K562 (cell line): Measurements from ENCODE around the gene NAT8L. TPM values are rescaled to one million over a fixed set of nuclear protein-coding genes. Genes with fewer than 3 reads are reported as not detected.
A peak's percentile ranks its signal among the peaks of the same experiment; 100 is the strongest.

ENCODE experiments used
- CTBP1 ChIP-seq: fragments of 450-650 bp; IDR thresholded peaks from 2 replicates; pipeline ENCODE4 v1.6.1; 2016; ENCODE audit warnings: borderline replicate concordance
- RAD21 ChIP-seq, 2 experiments: fragments of 250-450 bp in 1 of 2; fragments of 450-650 bp in 1 of 2; sonication (Bioruptor Pico) in 1 of 2; formaldehyde crosslinking in 1 of 2; IDR thresholded peaks in 1 of 2; conservative IDR thresholded peaks in 1 of 2; 2 replicates each; pipeline versions ENCODE4 v1.4.0 to v1.8.0; 2020 to 2022; ENCODE audit warnings: mild to moderate bottlenecking in 2 of 2, moderate library complexity in 1 of 2
- SMARCE1 ChIP-seq: fragments of 450-650 bp; IDR thresholded peaks from 2 replicates; pipeline ENCODE4 v1.7.1; 2016; ENCODE audit warnings: mild to moderate bottlenecking
- SOX6 ChIP-seq: fragments of 450-650 bp; IDR thresholded peaks from 2 replicates; pipeline ENCODE4 v1.6.1; 2014; ENCODE audit warnings: mild to moderate bottlenecking
- TCF3 ChIP-seq: sonication (generic); formaldehyde crosslinking; IDR thresholded peaks from 2 replicates; pipeline ENCODE4 v1.4.0; 2020; ENCODE audit warnings: mild to moderate bottlenecking, missing genetic modification reagents
- ZNF766 ChIP-seq: fragments of 200-800 bp; sonication (Bioruptor generic); conservative IDR thresholded peaks from 2 replicates; pipeline ENCODE4 v1.6.1; 2016; ENCODE audit warnings: missing genetic modification characterization, missing compliant biosample characterization
- polyA plus RNA-seq, 8 experiments: library from polyadenylated mRNA; depleted of rRNA in 4 of 8; stranded (reverse) in 5 of 8; unstranded in 3 of 8; fragments of >200 nt; fragmentation: Nextera tagmentation in 2 of 8; fragmentation: Illumina TruSeq in 1 of 8; extraction: Ambion mirVana in 2 of 8; extraction: Trizol in 1 of 8; gene quantifications; 2 replicates each; pipeline versions ENCODE4 v1.2.1 to v1.2.3, GENCODE V29; 2011 to 2014; ENCODE audit warnings: inconsistent platforms in 1 of 8, missing spikeins in 1 of 8
- total RNA-seq, 7 experiments: library from RNA; depleted of rRNA in 6 of 7; stranded (reverse); fragments of >200 nt in 6 of 7; fragmentation: Illumina TruSeq in 2 of 7; extraction: Trizol in 2 of 7; gene quantifications; 2 replicates each; pipeline versions ENCODE4 v1.2.1 to v1.2.3, GENCODE V29; 2011 to 2021; ENCODE audit warnings: low replicate concordance in 1 of 7
- TF ChIP-seq, protein P1 (sequence below): fragments of 450-650 bp; IDR thresholded peaks from 2 replicates; pipeline ENCODE4 v1.6.1; 2016; ENCODE audit warnings: mild to moderate bottlenecking, moderate library complexity
- TF ChIP-seq, protein P2 (sequence below): sonication (generic); formaldehyde crosslinking; IDR thresholded peaks from 2 replicates; pipeline ENCODE4 v1.8.0; 2023; ENCODE audit warnings: mild to moderate bottlenecking, missing genetic modification reagents
- TF ChIP-seq, protein P3 (sequence below): sonication (generic); formaldehyde crosslinking; IDR thresholded peaks from 2 replicates; pipeline ENCODE4 v1.8.0; 2022; ENCODE audit warnings: missing genetic modification reagents, mild to moderate bottlenecking, moderate library complexity, borderline replicate concordance

Gene NAT8L
- total and polyA plus RNA-seq, 9 of the 15 experiments (the other 6 are each of a cell fraction or from before 2014, with no cell fraction given) = 0.06 to 11.0 (median 1.5) TPM

DNA sequence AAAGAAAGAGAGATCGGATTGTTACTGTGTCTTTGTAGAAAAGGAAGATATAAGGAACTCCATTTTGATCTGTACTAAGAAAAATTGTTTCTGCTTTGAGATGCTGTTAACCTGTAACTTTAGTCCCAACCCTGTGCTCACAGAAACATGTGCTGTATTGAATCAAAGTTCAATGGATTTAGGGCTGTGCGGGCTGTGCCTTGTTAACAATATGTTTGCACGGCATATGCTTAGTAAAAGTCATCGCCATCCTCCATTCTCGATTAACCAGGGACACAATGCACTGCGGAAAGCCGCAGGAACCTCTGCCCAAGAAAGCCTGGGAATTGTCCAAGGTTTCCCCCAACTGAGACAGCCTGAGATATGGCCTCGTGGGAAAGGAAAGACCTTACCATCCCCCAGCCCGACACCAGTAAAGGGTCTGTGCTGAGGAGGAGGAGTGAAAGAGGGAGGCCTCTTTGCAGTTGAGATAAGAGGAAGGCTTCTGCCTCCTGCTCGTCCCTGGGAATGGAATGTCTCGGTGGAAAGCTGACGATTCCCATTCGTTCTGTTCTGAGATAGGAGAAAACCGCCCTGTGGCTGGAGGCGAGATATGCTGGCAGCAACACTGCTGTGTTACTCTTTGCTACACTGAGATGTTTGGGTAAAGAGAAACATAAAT lies 37.6 kb upstream of the NAT8L start (continued):
- TF ChIP-seq, protein P1, sequence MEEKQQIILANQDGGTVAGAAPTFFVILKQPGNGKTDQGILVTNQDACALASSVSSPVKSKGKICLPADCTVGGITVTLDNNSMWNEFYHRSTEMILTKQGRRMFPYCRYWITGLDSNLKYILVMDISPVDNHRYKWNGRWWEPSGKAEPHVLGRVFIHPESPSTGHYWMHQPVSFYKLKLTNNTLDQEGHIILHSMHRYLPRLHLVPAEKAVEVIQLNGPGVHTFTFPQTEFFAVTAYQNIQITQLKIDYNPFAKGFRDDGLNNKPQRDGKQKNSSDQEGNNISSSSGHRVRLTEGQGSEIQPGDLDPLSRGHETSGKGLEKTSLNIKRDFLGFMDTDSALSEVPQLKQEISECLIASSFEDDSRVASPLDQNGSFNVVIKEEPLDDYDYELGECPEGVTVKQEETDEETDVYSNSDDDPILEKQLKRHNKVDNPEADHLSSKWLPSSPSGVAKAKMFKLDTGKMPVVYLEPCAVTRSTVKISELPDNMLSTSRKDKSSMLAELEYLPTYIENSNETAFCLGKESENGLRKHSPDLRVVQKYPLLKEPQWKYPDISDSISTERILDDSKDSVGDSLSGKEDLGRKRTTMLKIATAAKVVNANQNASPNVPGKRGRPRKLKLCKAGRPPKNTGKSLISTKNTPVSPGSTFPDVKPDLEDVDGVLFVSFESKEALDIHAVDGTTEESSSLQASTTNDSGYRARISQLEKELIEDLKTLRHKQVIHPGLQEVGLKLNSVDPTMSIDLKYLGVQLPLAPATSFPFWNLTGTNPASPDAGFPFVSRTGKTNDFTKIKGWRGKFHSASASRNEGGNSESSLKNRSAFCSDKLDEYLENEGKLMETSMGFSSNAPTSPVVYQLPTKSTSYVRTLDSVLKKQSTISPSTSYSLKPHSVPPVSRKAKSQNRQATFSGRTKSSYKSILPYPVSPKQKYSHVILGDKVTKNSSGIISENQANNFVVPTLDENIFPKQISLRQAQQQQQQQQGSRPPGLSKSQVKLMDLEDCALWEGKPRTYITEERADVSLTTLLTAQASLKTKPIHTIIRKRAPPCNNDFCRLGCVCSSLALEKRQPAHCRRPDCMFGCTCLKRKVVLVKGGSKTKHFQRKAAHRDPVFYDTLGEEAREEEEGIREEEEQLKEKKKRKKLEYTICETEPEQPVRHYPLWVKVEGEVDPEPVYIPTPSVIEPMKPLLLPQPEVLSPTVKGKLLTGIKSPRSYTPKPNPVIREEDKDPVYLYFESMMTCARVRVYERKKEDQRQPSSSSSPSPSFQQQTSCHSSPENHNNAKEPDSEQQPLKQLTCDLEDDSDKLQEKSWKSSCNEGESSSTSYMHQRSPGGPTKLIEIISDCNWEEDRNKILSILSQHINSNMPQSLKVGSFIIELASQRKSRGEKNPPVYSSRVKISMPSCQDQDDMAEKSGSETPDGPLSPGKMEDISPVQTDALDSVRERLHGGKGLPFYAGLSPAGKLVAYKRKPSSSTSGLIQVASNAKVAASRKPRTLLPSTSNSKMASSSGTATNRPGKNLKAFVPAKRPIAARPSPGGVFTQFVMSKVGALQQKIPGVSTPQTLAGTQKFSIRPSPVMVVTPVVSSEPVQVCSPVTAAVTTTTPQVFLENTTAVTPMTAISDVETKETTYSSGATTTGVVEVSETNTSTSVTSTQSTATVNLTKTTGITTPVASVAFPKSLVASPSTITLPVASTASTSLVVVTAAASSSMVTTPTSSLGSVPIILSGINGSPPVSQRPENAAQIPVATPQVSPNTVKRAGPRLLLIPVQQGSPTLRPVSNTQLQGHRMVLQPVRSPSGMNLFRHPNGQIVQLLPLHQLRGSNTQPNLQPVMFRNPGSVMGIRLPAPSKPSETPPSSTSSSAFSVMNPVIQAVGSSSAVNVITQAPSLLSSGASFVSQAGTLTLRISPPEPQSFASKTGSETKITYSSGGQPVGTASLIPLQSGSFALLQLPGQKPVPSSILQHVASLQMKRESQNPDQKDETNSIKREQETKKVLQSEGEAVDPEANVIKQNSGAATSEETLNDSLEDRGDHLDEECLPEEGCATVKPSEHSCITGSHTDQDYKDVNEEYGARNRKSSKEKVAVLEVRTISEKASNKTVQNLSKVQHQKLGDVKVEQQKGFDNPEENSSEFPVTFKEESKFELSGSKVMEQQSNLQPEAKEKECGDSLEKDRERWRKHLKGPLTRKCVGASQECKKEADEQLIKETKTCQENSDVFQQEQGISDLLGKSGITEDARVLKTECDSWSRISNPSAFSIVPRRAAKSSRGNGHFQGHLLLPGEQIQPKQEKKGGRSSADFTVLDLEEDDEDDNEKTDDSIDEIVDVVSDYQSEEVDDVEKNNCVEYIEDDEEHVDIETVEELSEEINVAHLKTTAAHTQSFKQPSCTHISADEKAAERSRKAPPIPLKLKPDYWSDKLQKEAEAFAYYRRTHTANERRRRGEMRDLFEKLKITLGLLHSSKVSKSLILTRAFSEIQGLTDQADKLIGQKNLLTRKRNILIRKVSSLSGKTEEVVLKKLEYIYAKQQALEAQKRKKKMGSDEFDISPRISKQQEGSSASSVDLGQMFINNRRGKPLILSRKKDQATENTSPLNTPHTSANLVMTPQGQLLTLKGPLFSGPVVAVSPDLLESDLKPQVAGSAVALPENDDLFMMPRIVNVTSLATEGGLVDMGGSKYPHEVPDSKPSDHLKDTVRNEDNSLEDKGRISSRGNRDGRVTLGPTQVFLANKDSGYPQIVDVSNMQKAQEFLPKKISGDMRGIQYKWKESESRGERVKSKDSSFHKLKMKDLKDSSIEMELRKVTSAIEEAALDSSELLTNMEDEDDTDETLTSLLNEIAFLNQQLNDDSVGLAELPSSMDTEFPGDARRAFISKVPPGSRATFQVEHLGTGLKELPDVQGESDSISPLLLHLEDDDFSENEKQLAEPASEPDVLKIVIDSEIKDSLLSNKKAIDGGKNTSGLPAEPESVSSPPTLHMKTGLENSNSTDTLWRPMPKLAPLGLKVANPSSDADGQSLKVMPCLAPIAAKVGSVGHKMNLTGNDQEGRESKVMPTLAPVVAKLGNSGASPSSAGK = peak; percentile 8
- TF ChIP-seq, protein P2, sequence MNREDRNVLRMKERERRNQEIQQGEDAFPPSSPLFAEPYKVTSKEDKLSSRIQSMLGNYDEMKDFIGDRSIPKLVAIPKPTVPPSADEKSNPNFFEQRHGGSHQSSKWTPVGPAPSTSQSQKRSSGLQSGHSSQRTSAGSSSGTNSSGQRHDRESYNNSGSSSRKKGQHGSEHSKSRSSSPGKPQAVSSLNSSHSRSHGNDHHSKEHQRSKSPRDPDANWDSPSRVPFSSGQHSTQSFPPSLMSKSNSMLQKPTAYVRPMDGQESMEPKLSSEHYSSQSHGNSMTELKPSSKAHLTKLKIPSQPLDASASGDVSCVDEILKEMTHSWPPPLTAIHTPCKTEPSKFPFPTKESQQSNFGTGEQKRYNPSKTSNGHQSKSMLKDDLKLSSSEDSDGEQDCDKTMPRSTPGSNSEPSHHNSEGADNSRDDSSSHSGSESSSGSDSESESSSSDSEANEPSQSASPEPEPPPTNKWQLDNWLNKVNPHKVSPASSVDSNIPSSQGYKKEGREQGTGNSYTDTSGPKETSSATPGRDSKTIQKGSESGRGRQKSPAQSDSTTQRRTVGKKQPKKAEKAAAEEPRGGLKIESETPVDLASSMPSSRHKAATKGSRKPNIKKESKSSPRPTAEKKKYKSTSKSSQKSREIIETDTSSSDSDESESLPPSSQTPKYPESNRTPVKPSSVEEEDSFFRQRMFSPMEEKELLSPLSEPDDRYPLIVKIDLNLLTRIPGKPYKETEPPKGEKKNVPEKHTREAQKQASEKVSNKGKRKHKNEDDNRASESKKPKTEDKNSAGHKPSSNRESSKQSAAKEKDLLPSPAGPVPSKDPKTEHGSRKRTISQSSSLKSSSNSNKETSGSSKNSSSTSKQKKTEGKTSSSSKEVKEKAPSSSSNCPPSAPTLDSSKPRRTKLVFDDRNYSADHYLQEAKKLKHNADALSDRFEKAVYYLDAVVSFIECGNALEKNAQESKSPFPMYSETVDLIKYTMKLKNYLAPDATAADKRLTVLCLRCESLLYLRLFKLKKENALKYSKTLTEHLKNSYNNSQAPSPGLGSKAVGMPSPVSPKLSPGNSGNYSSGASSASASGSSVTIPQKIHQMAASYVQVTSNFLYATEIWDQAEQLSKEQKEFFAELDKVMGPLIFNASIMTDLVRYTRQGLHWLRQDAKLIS (CRISPR knock-in tag) = peak; percentile 51; the same call in 1 of the 2 replicates
- TF ChIP-seq SMARCE1 = peak; percentile 41; the same call in 1 of the 2 replicates
- TF ChIP-seq TCF3 (CRISPR knock-in tag) = peak; percentile 33; the same call in 1 of the 2 replicates
- TF ChIP-seq, protein P3, sequence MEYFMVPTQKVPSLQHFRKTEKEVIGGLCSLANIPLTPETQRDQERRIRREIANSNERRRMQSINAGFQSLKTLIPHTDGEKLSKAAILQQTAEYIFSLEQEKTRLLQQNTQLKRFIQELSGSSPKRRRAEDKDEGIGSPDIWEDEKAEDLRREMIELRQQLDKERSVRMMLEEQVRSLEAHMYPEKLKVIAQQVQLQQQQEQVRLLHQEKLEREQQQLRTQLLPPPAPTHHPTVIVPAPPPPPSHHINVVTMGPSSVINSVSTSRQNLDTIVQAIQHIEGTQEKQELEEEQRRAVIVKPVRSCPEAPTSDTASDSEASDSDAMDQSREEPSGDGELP (CRISPR knock-in tag) = peak; percentile 47; the same call in 1 of the 2 replicates
- TF ChIP-seq CTBP1 = peak; percentile 50; the same call in 1 of the 2 replicates
- TF ChIP-seq RAD21 (CRISPR knock-in tag; conservative IDR thresholded peaks at IDR 0.05 in 1 of 2, IDR thresholded peaks at IDR 0.05 in 1 of 2) = peak in 1 of 2 experiments; percentile 10; a peak in 1 of 4 replicates
- peak; percentile 35; the same call in 1 of the 2 replicates for TF ChIP-seq SOX6
- TF ChIP-seq ZNF766 = peak; percentile 50; the same call in 1 of the 2 replicates
